Right cardiac atrium (tissue), 5 donors: ENCODE measurements around the gene SLX4IP. TPM values are rescaled to one million over a fixed set of nuclear protein-coding genes. Genes with fewer than 3 reads are reported as not detected.

Experiments
- ATAC-seq, 2 donors: fragments of 200-7000 bp; cut with Tn5 transposase; one replicate each; pipeline versions ENCODE4 v1.8.0 to v1.9.1; 2020; ENCODE audit warnings: moderate library complexity in 2 of 2, mild to moderate bottlenecking in 1 of 2
- DNase-seq, 3 donors: peaks; one replicate each; pipeline ENCODE4 v3.0.0-alpha.2; 2020
- H3K27ac ChIP-seq: one replicate; pipeline ENCODE4 v1.5.1; 2013; ENCODE audit warnings: mild to moderate bottlenecking, low read length, control low read depth, moderate library complexity
- H3K27me3 ChIP-seq: one replicate; pipeline ENCODE4 v1.6.1; 2013; ENCODE audit not compliant: control insufficient read depth, insufficient read depth
- H3K4me1 ChIP-seq: one replicate; pipeline ENCODE4 v1.6.1; 2013; ENCODE audit warnings: low read length; ENCODE audit not compliant: control insufficient read depth, insufficient read depth
- H3K4me3 ChIP-seq: one replicate; pipeline ENCODE4 v1.5.1; 2013; ENCODE audit warnings: low read length, control low read depth
- H3K9me3 ChIP-seq: one replicate; pipeline ENCODE4 v1.6.1; 2013; ENCODE audit warnings: low read length; ENCODE audit not compliant: control insufficient read depth
- WGBS: extraction: QIAGEN DNeasy Blood & Tissue Kit; methylation state at CpG from one replicate; pipeline ENCODE4 v1.1.7; 2013; 5-methylcytosine and 5-hydroxymethylcytosine counted together
- intact Hi-C, 4 donors: fragments of 100-400 bp; cut with DNase I; formaldehyde crosslinking; loops; one replicate each; pipeline versions ENCODE4 v1.11.0 to v1.14.0; 2022 to 2023
- polyA plus RNA-seq: library from polyadenylated mRNA; stranded (reverse); fragments of 200-250 nt; gene quantifications from one replicate; pipeline ENCODE4 v1.2.3, GENCODE V29; 2013
- total RNA-seq, 4 donors: library from RNA; stranded (reverse); fragmentation: NEBNext Ultra II Directional; extraction: Animal tissue kit (Norgen Biotek cat#: 25700); gene quantifications; one replicate each; pipeline ENCODE4 v1.2.1, GENCODE V29; 2021
- donor health status: healthy with polysubstance abuse.
- donor health status: DM: no; HTN: yes; CAD: no.
- donor health status: DM: no; HTN: no; CAD: no.
- donor health status: DM: no; HTN: yes; CAD: no; lungs with severe emphysema.
- donor health status: DM: yes; HTN: yes; CAD: no.

Gene SLX4IP
- total and polyA plus RNA-seq, 5 donors: 1.3 to 3.2 (median 2.5) TPM

- H3K4me3 ChIP-seq: no peak overlapping the region
- no peaks in the 10 kb centered on the region for H3K9me3 ChIP-seq
- 46% methylated on average over 3 of the region's 3 CpGs for WGBS
- DNase-seq (no peak), ATAC-seq (peak; percentile 53 to 76)
- intact Hi-C loops: no loop called here
- H3K4me1 ChIP-seq: peaks cover 3% of the 10 kb centered on the region
- no peak overlapping the region for H3K27ac ChIP-seq
- no peaks in the 10 kb centered on the region for H3K27me3 ChIP-seq
These were observed 191.8 kb downstream of the SLX4IP start for GRCh38 chr20:10626896-10627295.

- ATAC-seq (no peak), DNase-seq (no peak)
- intact Hi-C loops: no loop called here
- Histone ChIP-seq H3K27me3 (no peaks in the 10 kb centered on the region), H3K27ac (peak overlapping the region; percentile 42), H3K4me3 (no peak overlapping the region), H3K4me1 (peaks cover 3% of the 10 kb centered on the region), H3K9me3 (no peaks in the 10 kb centered on the region)
- 90% methylated on average over 9 of the region's 9 CpGs for WGBS
These were observed 195.0 kb downstream of the SLX4IP start for GRCh38 chr20:10629946-10630650.

- no peaks in the 10 kb centered on the region for H3K9me3 ChIP-seq
- no peak overlapping the region for H3K27ac ChIP-seq
- peaks cover 3% of the 10 kb centered on the region for H3K4me1 ChIP-seq
- ATAC-seq (no peak), DNase-seq (no peak)
- H3K4me3 ChIP-seq: no peak overlapping the region
- H3K27me3 ChIP-seq: no peaks in the 10 kb centered on the region
- WGBS: 64% methylated on average over 4 of the region's 4 CpGs
- intact Hi-C loops: no loop called here
These were observed 196.0 kb downstream of the SLX4IP start for GRCh38 chr20:10631126-10631525.

GRCh38 chr20:10632721-10633509 is 197.8 kb downstream of the SLX4IP start:
- 67% methylated on average over 13 of the region's 13 CpGs for WGBS
- H3K27me3 ChIP-seq: no peaks in the 10 kb centered on the region
- ATAC-seq (peak in 1 of 2 donors; percentile 9), DNase-seq (no peak)
- H3K27ac ChIP-seq: no peak overlapping the region
- no peaks in the 10 kb centered on the region for H3K9me3 ChIP-seq
- H3K4me3 ChIP-seq: no peak overlapping the region
- peaks cover 18% of the 10 kb centered on the region for H3K4me1 ChIP-seq
- intact Hi-C loops: no loop called here

- Histone ChIP-seq H3K9me3 (no peaks in the 10 kb centered on the region), H3K4me1 (peaks cover 15% of the 10 kb centered on the region), H3K27ac (no peak overlapping the region), H3K27me3 (no peaks in the 10 kb centered on the region), H3K4me3 (no peak overlapping the region)
- 85% methylated on average over 5 of the region's 5 CpGs for WGBS
- intact Hi-C loops: no loop called here
- no peak for ATAC-seq
- no peak for DNase-seq
These were observed 198.6 kb downstream of the SLX4IP start for GRCh38 chr20:10633718-10634117.

GRCh38 chr20:10634211-10634610 is 199.1 kb downstream of the SLX4IP start:
- ATAC-seq (no peak), DNase-seq (no peak)
- whole genome bisulfite sequencing: 75% methylated on average over 5 of the region's 5 CpGs
- Histone ChIP-seq H3K4me3 (no peak overlapping the region), H3K27ac (no peak overlapping the region), H3K27me3 (no peaks in the 10 kb centered on the region), H3K9me3 (no peaks in the 10 kb centered on the region), H3K4me1 (peaks cover 17% of the 10 kb centered on the region)
- intact Hi-C loops: no loop called here

GRCh38 chr20:10634683-10635411 is 199.7 kb downstream of the SLX4IP start:
- peak overlapping the region; percentile 50 for H3K27ac ChIP-seq
- 78% methylated on average over 11 of the region's 11 CpGs for WGBS
- H3K4me3 ChIP-seq: no peak overlapping the region
- no peaks in the 10 kb centered on the region for H3K9me3 ChIP-seq
- ATAC-seq: peak; percentile 35 to 68
- no peaks in the 10 kb centered on the region for H3K27me3 ChIP-seq
- intact Hi-C loops: no loop called here
- DNase-seq: no peak
- peaks cover 20% of the 10 kb centered on the region for H3K4me1 ChIP-seq

GRCh38 chr20:10635476-10636208 is 200.5 kb downstream of the SLX4IP start:
- intact Hi-C loops: no loop called here

GRCh38 chr20:10636326-10636818 is 201.3 kb downstream of the SLX4IP start:
- Histone ChIP-seq H3K27ac (peak overlapping the region; percentile 51), H3K27me3 (no peaks in the 10 kb centered on the region), H3K4me3 (no peak overlapping the region), H3K9me3 (no peaks in the 10 kb centered on the region), H3K4me1 (peaks cover 20% of the 10 kb centered on the region)
- ATAC-seq: peak; percentile 38 to 55
- DNase-seq: no peak
- 44% methylated on average over 5 of the region's 5 CpGs for WGBS
- intact Hi-C loops: no loop called here

More at GRCh38 chr20:10635476-10636208, 200.5 kb downstream of the SLX4IP start:
- DNase-seq (no peak), ATAC-seq (no peak)
- no peaks in the 10 kb centered on the region for H3K27me3 ChIP-seq
- H3K9me3 ChIP-seq: no peaks in the 10 kb centered on the region
- 90% methylated on average over 5 of the region's 5 CpGs for WGBS
- H3K27ac ChIP-seq: peak overlapping the region; percentile 51
- H3K4me3 ChIP-seq: no peak overlapping the region
- peaks cover 20% of the 10 kb centered on the region for H3K4me1 ChIP-seq

GRCh38 chr20:10637031-10637559 is 202.0 kb downstream of the SLX4IP start:
- H3K4me3 ChIP-seq: no peak overlapping the region
- intact Hi-C loops: no loop called here
- H3K27me3 ChIP-seq: no peaks in the 10 kb centered on the region
- ATAC-seq (peak; percentile 57 to 66), DNase-seq (peak; percentile 73 to 81 (median 75))
- peaks cover 20% of the 10 kb centered on the region for H3K4me1 ChIP-seq
- H3K9me3 ChIP-seq: no peaks in the 10 kb centered on the region
- peak overlapping the region; percentile 75 for H3K27ac ChIP-seq
- WGBS: 27% methylated on average over 10 of the region's 10 CpGs
